Fibroblast of villous mesenchyme (primary cell): ENCODE results near the gene TOMM7. TPM values are rescaled to one million over a fixed set of nuclear protein-coding genes. Genes with fewer than 3 reads are reported as not detected.

Source experiments
- DNase-seq: peaks from one replicate; pipeline ENCODE4 v3.0.0-alpha.2; 2010; ENCODE audit warnings: low read depth
- H3K4me3 ChIP-seq: 2 replicates; pipeline ENCODE4 v1.5.1; 2011; ENCODE audit warnings: low read depth, mild to moderate bottlenecking, low read length
- total RNA-seq: library from RNA; depleted of rRNA; stranded (reverse); fragments of >200 nt; gene quantifications from 2 replicates; pipeline ENCODE4 v1.2.3, GENCODE V29; 2012
- TF ChIP-seq, protein P1 (sequence below): IDR thresholded peaks from 2 replicates; pipeline ENCODE4 v1.5.1; 2012; ENCODE audit warnings: low read depth, mild to moderate bottlenecking, low read length; ENCODE audit not compliant: insufficient read depth

Gene TOMM7
- total RNA-seq, 1 donor, result 135 TPM

DNA sequence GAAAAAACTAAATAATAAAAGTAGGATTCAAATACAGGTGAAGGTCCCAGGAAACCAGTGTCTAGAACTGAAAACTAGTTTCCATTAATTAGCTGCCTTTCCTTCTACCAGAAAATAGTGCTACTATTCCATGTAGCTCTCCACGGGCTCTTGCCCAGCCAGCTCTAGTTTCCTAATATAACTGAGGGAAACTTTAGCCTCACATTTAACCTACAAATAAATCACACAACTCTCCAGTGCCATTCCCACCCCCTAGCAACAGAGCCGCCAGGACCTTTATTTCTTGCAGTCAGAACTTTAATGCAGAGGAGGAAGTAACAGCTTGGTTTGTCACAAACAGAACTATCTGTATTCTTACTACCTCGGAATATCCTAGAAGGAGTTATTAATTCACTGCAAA is 10.3 kb downstream of the TOMM7 start:
- TF ChIP-seq, protein P1, sequence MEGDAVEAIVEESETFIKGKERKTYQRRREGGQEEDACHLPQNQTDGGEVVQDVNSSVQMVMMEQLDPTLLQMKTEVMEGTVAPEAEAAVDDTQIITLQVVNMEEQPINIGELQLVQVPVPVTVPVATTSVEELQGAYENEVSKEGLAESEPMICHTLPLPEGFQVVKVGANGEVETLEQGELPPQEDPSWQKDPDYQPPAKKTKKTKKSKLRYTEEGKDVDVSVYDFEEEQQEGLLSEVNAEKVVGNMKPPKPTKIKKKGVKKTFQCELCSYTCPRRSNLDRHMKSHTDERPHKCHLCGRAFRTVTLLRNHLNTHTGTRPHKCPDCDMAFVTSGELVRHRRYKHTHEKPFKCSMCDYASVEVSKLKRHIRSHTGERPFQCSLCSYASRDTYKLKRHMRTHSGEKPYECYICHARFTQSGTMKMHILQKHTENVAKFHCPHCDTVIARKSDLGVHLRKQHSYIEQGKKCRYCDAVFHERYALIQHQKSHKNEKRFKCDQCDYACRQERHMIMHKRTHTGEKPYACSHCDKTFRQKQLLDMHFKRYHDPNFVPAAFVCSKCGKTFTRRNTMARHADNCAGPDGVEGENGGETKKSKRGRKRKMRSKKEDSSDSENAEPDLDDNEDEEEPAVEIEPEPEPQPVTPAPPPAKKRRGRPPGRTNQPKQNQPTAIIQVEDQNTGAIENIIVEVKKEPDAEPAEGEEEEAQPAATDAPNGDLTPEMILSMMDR, result no peak
- DNase-seq, result no peak
- H3K4me3 ChIP-seq, result no peak overlapping the region

DNA sequence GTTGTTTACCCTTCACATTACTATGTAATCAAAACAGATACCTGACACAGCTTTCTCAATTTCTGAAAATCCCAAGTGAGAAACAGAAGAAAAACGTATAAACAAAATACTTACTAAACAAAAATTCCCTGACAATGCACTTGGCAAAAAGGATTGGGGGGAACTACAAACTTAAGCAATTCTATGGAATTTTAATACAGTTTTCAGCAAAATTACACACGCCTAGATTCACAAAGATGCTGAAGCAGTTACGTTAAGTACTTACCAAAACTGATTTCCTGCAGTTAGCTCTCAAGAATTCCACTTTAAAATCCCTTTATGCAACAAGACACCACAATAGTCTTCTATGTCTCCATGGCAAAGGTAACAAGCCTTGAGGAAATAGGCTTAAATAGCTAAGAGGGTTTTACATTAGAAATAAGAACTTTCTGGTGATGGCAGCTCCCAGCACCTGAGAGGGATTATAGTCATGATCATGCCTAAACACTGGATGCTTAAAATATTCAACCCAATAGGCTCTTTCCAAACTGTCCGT is 10.8 kb downstream of the TOMM7 start:
- TF ChIP-seq, protein P1, result no peak
- peak; percentile 28 for DNase-seq
- no peak overlapping the region for H3K4me3 ChIP-seq

DNA sequence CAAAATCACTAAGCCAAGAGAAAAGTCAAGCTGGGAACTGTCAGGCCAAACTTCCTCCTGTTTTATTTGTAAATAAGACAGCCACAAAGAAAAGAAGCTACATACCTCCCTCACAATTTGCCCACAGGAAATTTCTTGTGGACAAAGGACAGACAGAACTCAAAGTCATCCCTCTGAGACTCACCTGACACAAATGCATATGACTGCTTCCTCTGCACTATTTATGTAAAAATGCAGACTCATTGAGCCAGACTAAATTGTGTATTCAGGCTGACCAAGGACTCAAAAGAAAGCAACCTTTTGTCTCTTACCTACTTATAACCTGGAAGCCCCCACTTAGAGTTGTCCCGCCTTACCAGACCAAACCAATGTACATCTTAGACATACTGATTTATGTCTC is 11.8 kb downstream of the TOMM7 start:
- no peak overlapping the region for H3K4me3 ChIP-seq
- no peak for DNase-seq
- TF ChIP-seq, protein P1, result no peak

DNA sequence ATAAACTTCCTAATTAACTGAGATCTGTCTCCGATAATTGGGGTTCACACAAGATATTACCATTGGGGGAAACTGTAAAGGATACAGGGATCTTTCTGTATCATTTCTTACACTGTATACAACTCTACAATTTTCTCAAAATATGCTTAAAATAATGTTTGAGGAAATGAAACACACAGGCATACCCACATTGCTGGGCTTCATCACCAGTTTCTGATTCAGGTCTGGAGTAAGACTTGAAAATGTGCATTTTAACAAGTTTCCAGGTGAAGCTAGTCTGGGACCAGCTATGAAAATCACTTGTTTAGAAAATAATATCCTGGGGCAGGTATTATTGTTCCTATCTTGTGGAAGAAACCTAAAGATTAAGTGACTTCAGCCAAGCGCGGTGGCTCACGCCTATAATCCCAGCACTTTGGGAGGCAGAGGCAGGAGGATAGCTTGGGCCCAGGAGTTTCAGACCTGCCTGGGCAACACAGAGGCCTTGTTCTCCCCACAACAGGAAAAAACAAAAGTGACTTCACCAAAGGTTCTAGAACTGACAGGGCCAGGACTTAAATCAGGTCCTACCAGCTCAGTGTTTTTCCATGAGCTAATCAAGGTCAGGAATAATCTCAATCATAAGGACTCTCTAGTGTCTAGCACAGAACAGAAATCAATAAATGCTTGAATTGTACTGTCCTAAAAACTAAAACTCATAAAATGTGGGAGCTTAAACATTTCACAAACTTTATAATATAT is 12.6 kb downstream of the TOMM7 start:
- no peak overlapping the region for H3K4me3 ChIP-seq
- DNase-seq, result peak; percentile 14
- TF ChIP-seq, protein P1, result no peak

DNA sequence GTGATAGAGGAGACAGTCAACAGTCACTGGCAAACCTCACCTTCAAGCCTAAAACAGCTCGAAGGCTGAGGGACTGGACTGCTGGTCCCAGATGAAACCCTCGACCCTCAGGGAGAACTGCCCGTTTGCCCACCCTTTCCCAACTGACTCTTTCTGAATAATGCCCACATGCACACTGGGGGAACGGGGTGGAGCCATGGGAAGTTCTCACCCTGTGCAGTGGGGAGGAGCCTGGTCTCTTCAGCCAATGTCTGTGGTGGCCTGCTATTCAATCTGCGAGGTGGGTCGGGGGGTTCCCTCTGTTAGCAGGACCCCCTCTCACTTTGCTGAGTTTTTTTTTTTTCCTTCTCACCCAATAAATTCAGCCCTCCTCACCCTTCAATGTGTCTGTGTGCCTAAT is 14.5 kb downstream of the TOMM7 start:
- TF ChIP-seq, protein P1, result no peak
- H3K4me3 ChIP-seq, result no peak overlapping the region
- no peak for DNase-seq

DNA sequence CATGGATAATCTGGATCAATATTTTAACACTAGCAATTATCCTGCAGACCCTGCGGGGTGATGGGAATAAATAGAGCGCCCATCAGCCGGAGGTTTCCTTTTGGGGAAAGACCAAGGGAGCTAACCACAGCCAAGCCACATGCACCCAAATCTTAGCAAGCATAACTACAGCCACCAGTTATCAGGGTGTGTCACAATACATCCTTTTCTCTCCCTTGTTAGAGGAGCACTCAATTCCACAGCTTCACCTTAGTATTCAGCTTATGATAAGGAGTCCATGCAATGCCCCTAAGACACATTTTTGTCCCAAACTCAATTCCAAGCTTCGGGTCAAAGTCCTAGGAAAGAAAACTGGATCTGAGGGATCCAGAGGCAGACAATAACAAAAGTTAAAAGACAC is 15.9 kb downstream of the TOMM7 start:
- no peak for DNase-seq
- TF ChIP-seq, protein P1, result no peak

More for the DNA sequence above, 15.9 kb downstream of the TOMM7 start:
- H3K4me3 ChIP-seq, result no peak overlapping the region
